AG04449 (cell line): ENCODE results near the gene MAP3K20.

Experiments used
- CTCF ChIA-PET: fragments of 350-600 bp; formaldehyde crosslinking; extraction: SDS; loops from one replicate; lab custom pipeline; 2021; ENCODE audit warnings: antibody characterized with exemption; lab: Yijun Ruan, JAX
- POLR2A ChIA-PET: fragments of 400-600, 350-600 bp; formaldehyde crosslinking; extraction: SDS; loops from one replicate; lab custom pipeline; 2020; ENCODE audit warnings: antibody characterized with exemption, inconsistent platforms; lab: Yijun Ruan, JAX
- DNase-seq: peaks from one replicate; pipeline ENCODE4 v3.0.0-alpha.2; 2010; ENCODE audit warnings: low read depth, low spot score
- H3K4me3 ChIP-seq: 2 replicates; pipeline ENCODE4 v1.5.1; 2011; ENCODE audit warnings: low read depth, mild to moderate bottlenecking, control low read depth, low read length
- TF ChIP-seq, protein P1 (sequence below): IDR thresholded peaks from one replicate; pipeline ENCODE4 v1.5.1; 2011; ENCODE audit warnings: mild to moderate bottlenecking, moderate library complexity, low read length, control low read depth, inconsistent platforms; ENCODE audit not compliant: insufficient read depth; ENCODE audit errors: missing control alignments

The MAP3K20 gene

DNA sequence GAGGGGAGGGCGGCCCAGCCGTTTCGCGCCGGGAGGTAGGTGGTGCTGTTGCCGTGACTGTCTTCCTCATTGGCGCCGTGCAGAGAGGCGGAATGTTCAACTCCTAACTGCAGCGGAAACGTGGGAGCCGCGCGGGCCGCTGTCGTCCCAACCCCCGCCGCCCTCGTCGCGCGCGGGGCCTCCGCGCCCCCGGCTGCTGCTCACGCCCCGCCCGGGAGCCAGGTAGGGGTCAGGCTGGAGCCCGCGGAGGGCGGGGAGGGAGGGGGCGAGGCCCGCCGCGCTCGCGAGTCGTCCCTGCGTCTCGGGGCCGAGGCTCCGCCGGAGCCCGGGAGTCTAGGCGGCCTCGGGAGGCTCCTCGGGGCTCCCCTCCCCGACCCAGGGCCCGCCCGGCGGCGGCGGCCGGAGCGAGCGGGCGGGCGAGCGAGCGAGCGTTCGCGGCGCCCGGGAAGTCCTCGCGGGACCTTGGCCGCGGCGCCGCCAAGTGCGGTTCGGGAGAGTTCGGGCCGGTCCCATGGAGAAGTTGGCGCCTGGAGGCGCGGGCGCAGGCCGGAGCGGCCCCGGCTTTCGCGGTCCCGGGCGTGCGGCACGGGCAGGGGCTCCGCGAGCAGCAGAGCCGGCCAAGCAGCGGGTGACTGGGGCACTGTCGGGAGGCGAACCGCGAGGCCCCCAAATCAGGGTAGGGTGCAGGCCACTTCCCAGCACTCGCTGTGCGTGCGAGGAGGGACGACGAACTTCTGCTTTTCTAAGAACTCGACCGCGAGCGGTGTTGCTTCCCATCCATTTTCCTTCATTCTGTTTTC, at the start of gene MAP3K20:
MAP3K20 (plus strand) TSS at position 66 of the 800 bp plus-strand sequence. CDS start 15,186 bp downstream, outside the sequence.
- ChIA-PET CTCF (interaction anchor here (1.4 kb wide), 1 partner anchor 50 kb away, joined by 4 read pairs; no protein-coding TSS in a partner anchor), POLR2A (no interaction called here)
- DNase-seq: no peak
- TF ChIP-seq, protein P1, sequence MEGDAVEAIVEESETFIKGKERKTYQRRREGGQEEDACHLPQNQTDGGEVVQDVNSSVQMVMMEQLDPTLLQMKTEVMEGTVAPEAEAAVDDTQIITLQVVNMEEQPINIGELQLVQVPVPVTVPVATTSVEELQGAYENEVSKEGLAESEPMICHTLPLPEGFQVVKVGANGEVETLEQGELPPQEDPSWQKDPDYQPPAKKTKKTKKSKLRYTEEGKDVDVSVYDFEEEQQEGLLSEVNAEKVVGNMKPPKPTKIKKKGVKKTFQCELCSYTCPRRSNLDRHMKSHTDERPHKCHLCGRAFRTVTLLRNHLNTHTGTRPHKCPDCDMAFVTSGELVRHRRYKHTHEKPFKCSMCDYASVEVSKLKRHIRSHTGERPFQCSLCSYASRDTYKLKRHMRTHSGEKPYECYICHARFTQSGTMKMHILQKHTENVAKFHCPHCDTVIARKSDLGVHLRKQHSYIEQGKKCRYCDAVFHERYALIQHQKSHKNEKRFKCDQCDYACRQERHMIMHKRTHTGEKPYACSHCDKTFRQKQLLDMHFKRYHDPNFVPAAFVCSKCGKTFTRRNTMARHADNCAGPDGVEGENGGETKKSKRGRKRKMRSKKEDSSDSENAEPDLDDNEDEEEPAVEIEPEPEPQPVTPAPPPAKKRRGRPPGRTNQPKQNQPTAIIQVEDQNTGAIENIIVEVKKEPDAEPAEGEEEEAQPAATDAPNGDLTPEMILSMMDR: peak; percentile 80
- H3K4me3 ChIP-seq: peak within 1 kb of the TSS; percentile 74

DNA sequence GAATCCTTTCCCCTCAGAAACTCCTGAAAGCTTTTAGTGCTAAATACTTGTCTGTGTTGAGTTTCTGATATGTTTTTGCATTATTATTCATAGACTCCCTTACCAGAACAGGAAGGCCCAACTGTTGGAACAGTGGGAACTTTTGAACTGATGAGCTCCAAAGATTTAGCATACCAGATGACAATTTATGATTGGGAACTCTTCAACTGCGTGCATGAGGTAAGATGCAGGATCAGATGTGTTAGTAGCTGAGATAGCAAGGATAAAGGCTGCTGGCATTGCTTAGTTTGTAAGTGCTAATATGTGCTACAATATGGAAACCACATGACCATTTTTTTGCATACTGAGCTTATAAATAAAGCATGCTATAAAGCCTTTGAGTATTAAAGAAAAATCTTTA, 49.2 kb upstream of the MAP3K20 start:
- no peak for DNase-seq
- H3K4me3 ChIP-seq: no peak overlapping the region
- POLR2A ChIA-PET: interaction anchor here (0.6 to 1.1 kb wide), 2 partner anchors 28 to 197 kb away, joined by 3 read pairs; no protein-coding TSS in a partner anchor
- TF ChIP-seq, protein P1: no peak
- CTCF ChIA-PET: interaction anchor here (0.6 to 19.2 kb wide), 67 partner anchors 9 to 376 kb away, joined by 3 to 678 read pairs (median 6); no protein-coding TSS in a partner anchor

DNA sequence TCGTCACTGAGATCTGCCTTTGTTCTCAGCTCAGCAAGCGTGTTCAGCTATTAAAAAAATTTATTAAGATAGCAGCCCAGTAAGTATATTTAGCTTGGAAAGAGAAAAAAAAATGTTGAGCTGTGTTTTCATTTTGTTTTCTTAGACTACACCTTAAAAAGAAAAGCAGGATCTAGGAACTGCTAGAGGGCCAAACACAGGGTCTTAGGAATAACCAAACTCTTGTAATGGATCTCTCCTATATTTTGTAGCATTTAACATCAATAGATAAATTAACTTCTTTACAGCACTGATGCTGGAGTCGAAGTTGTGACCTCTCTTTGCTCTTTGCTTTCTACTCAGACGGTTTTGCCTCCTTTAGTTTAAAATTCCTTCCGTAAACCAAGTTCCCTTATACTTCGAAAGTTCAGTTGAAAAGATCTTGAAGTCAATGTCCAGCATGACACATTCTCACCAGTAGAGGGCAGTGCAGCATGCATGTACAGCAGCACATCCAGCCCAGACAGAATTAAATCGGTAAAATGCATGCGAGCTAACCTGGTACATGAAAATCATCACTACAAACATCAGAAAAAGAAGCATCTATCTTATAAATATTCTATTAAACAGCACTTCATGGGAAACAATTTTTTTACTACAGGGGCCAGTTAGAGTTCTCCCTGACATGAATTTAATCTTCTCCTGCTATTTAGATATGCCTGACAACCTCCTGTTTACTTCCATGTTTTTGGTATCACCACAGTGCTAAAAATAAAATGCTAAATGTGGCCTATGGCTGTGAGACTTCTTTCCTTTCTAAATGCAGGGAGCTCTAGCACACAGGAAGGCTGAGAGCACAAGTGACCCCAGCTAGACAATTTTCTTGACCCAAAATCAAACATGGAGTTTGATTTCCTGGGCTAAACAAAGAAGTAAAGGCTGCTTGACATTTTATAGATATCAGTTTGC, 48.2 kb upstream of the MAP3K20 start:
- no peak overlapping the region for H3K4me3 ChIP-seq
- DNase-seq: no peak
- TF ChIP-seq, protein P1: peak; percentile 76
- POLR2A ChIA-PET: interaction anchor here (0.6 to 1.1 kb wide), 3 partner anchors 27 to 198 kb away, joined by 3 read pairs; no protein-coding TSS in a partner anchor
- CTCF ChIA-PET: interaction anchor here (0.6 to 19.2 kb wide), 104 partner anchors 10 to 1417 kb away, joined by 3 to 678 read pairs (median 5); no protein-coding TSS in a partner anchor

- no peak overlapping the region for H3K4me3 ChIP-seq
- ChIA-PET POLR2A (interaction anchor here (1.1 kb wide), 2 partner anchors 21 to 52 kb away, joined by 3 read pairs; no protein-coding TSS in a partner anchor), CTCF (interaction anchor here (0.7 to 19.2 kb wide), 73 partner anchors 10 to 1416 kb away, joined by 3 to 678 read pairs (median 5); no protein-coding TSS in a partner anchor)
- TF ChIP-seq, protein P1: no peak
- no peak for DNase-seq
Observed at GRCh38 chr2:173028141-173028540, 47.5 kb upstream of the MAP3K20 start.

- no peak overlapping the region for H3K4me3 ChIP-seq
- DNase-seq: no peak
- TF ChIP-seq, protein P1: no peak
- ChIA-PET CTCF (interaction anchor here (0.7 to 19.2 kb wide), 44 partner anchors 9 to 1313 kb away, joined by 3 to 678 read pairs (median 5); no protein-coding TSS in a partner anchor), POLR2A (interaction anchor here (1.1 kb wide), 2 partner anchors 21 to 52 kb away, joined by 3 read pairs; no protein-coding TSS in a partner anchor)
Observed at GRCh38 chr2:173028671-173029070, 47.0 kb upstream of the MAP3K20 start.
